IPS-20b (cell line): ENCODE data around the gene C11orf97.
"Not testable (repeated sequence)": the region's sequence is repeated elsewhere in the genome, so short reads cannot be mapped to it uniquely, and the experiment has no call there.

Experiments
- H3K27ac ChIP-seq: one replicate; pipeline ENCODE4 v1.5.1; 2013; ENCODE audit warnings: low read length
- H3K27me3 ChIP-seq: 2 replicates; pipeline ENCODE4 v1.6.1; 2013; ENCODE audit warnings: mild to moderate bottlenecking, low read length, inconsistent platforms; ENCODE audit not compliant: insufficient read depth
- H3K36me3 ChIP-seq: 2 replicates; pipeline ENCODE4 v1.6.1; 2013; ENCODE audit warnings: low read depth, mild to moderate bottlenecking, inconsistent platforms, low read length, moderate library complexity; ENCODE audit not compliant: insufficient read depth
- H3K4me1 ChIP-seq: 2 replicates; pipeline ENCODE4 v1.6.1; 2013; ENCODE audit warnings: mild to moderate bottlenecking, control low read depth, inconsistent platforms, low read length, moderate library complexity; ENCODE audit not compliant: insufficient read depth
- H3K4me3 ChIP-seq: 2 replicates; pipeline ENCODE4 v1.5.1; 2013; ENCODE audit warnings: mild to moderate bottlenecking, low read length, inconsistent platforms
- H3K9ac ChIP-seq: 2 replicates; pipeline ENCODE4 v1.6.1; 2013; ENCODE audit warnings: low read depth, mild to moderate bottlenecking, inconsistent platforms, low read length, moderate library complexity
- H3K9me3 ChIP-seq: 2 replicates; pipeline ENCODE4 v1.6.1; 2013; ENCODE audit warnings: mild to moderate bottlenecking, low read depth, low read length, inconsistent platforms; ENCODE audit not compliant: insufficient read depth

C11orf97 gene

GRCh38 chr11:94560834-94561233 is 48.6 kb downstream of the C11orf97 start:
- Histone ChIP-seq H3K9ac (no peak overlapping the region), H3K36me3 (no peaks in the 10 kb centered on the region), H3K27me3 (no peaks in the 10 kb centered on the region), H3K4me1 (peaks cover 3% of the 10 kb centered on the region; the same call in 1 of the 2 replicates), H3K27ac (no peak overlapping the region), H3K4me3 (no peak overlapping the region), H3K9me3 (no peaks in the 10 kb centered on the region)

DNA sequence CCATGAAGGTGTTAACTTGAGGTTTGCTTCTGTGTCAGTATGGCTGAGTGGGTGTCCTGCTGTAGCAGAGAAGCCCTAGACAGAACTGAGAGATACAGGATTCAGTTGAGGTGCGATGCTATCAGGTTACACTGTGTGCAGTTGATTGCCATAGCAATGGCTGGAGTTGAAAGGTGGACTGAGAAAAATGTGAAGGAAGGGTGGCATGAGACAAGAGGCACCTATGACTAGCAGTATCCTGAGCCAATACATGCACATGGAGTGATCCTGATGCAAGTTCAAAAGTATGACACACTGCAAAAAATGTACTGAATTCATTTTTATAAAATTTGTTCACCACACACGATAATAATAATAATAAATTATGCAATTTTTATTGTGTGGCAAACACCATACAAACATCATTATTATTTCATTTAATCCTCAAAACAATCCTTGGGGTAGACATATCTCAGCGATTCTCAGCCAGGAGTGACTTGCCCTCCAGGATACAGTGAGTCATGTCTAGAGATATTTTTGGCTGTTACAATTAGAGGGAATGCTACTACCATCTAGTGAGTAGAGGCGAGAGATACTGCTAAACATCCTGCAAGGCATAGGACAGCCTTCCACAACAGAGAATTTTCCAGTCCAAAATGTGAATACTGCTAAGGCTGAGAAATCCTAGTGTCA is 51.1 kb downstream of the C11orf97 start:
- no peaks in the 10 kb centered on the region for H3K9me3 ChIP-seq
- no peaks in the 10 kb centered on the region for H3K36me3 ChIP-seq
- no peaks in the 10 kb centered on the region for H3K27me3 ChIP-seq
- no peak overlapping the region for H3K27ac ChIP-seq
- no peak overlapping the region for H3K9ac ChIP-seq
- no peak overlapping the region for H3K4me3 ChIP-seq
- H3K4me1 ChIP-seq, result peaks cover 3% of the 10 kb centered on the region; the same call in 1 of the 2 replicates

DNA sequence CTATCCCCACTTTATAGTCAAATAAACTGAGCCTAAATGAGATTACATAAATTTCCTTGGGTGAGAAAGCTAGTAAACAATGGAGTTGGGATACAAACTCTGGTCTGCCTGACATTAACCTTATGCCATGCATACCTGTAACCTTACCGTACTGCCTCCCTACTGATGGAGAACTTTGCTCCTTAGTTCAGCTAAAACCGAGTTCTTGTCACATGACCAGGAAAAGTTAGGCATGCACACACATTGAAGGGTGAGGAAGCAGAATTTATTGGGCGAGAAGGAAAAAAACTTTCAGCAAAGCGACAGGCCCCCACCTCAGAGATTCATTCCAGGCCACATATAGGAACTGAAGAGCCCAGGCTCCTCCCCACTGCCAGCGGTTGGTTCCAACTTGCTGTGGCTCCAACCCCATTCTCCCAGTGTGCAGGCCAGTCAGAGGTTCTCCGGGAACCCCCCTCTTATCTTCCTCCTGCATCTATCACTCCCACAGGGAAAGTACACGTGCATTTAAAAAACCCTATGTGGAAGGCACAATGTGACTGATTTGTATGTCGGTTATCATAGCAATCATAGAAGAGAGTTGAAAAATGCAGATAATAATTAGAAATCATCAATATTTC is 51.7 kb downstream of the C11orf97 start:
- H3K27ac ChIP-seq, result no peak overlapping the region
- H3K4me1 ChIP-seq, result peaks cover 3% of the 10 kb centered on the region; the same call in 1 of the 2 replicates
- H3K9me3 ChIP-seq, result no peaks in the 10 kb centered on the region
- no peak overlapping the region for H3K9ac ChIP-seq
- H3K36me3 ChIP-seq, result no peaks in the 10 kb centered on the region
- no peaks in the 10 kb centered on the region for H3K27me3 ChIP-seq
- H3K4me3 ChIP-seq, result no peak overlapping the region

- H3K9ac ChIP-seq, result no peak within 1 kb of the TSS
- no peak within 1 kb of the TSS for H3K27ac ChIP-seq
- no peaks in the 10 kb centered on the region for H3K36me3 ChIP-seq
- H3K4me1 ChIP-seq, result peaks cover 3% of the 10 kb centered on the region; the same call in 1 of the 2 replicates
- H3K4me3 ChIP-seq, result no peak within 1 kb of the TSS
- no peaks in the 10 kb centered on the region for H3K27me3 ChIP-seq
- H3K9me3 ChIP-seq, result no peaks in the 10 kb centered on the region
Observed at GRCh38 chr11:94567181-94567670, 55.0 kb downstream of the C11orf97 start, which contains the start of gene PIWIL4. Gene PIWIL4, plus strand, starts transcription at chr11:94567368. Its CDS starts 151 bp downstream, at chr11:94567519.

DNA sequence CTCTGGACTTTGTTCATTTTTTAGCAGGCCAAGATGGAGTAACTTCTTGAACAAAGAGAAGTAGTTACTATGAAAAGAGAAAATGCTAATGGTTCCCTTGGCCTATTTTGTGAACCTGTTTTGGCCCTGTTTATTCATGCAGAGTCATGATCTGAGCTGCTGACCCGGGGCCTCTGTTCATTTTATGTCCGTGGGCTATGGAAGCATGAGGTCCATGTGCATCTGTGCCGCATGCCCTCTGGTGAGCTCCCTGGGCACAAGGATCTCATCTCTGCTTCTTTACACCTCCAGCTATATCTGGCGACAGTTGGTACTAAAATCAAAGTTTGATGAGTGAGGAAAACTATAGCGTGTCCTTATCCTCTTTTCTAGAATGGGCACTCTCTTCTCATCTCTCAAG is 55.9 kb downstream of the C11orf97 start:
- H3K4me3 ChIP-seq, result no peak overlapping the region
- no peak overlapping the region for H3K9ac ChIP-seq
- no peaks in the 10 kb centered on the region for H3K9me3 ChIP-seq
- H3K27ac ChIP-seq, result no peak overlapping the region
- no peaks in the 10 kb centered on the region for H3K27me3 ChIP-seq
- no peaks in the 10 kb centered on the region for H3K36me3 ChIP-seq
- peaks cover under 1% of the 10 kb centered on the region; the same call in 1 of the 2 replicates for H3K4me1 ChIP-seq

DNA sequence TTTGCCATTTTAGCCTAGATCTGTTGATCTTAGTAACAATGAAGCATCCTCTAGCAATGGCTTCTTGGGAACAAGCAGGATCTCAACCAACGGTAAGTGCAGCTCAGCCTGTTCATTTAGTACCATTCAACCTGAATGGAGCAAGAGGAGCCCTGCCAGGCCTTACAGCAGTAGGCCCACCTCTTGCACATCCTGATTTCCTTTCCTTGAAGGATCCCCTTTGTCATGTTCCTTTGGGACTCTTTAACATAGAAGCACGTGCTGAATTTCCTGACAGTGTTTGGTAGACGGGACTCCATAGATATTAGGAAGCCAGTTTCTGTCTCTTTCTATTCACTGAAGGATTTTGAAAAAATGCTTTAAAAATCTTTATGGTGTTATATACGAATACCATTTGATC is 56.5 kb downstream of the C11orf97 start:
- H3K9me3 ChIP-seq, result no peaks in the 10 kb centered on the region
- H3K27ac ChIP-seq, result no peak overlapping the region
- no peak overlapping the region for H3K9ac ChIP-seq
- no peaks in the 10 kb centered on the region for H3K36me3 ChIP-seq
- no peaks in the 10 kb centered on the region for H3K4me1 ChIP-seq
- H3K4me3 ChIP-seq, result no peak overlapping the region
- no peaks in the 10 kb centered on the region for H3K27me3 ChIP-seq

DNA sequence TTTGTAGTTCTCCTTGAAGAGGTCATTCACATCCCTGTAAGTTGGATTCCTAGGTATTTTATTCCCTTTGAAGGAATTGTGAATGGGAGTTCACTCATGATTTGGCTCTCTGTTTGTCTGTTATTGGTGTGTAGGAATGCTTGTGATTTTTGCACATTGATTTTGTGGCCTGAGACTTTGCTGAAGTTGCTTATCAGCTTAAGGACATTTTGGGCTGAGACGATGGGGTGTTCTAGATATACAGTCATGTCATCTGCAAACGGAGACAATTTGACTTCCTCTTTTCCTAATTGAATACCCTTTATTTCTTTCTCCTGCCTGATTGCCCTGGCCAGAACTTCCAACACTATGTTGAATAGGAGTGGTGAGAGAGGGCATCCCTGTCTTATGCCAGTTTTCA is 60.7 kb downstream of the C11orf97 start:
- H3K27me3 ChIP-seq, H3K4me1 ChIP-seq, H3K36me3 ChIP-seq, H3K4me3 ChIP-seq, H3K9me3 ChIP-seq, H3K27ac ChIP-seq, H3K9ac ChIP-seq: not testable (repeated sequence)

DNA sequence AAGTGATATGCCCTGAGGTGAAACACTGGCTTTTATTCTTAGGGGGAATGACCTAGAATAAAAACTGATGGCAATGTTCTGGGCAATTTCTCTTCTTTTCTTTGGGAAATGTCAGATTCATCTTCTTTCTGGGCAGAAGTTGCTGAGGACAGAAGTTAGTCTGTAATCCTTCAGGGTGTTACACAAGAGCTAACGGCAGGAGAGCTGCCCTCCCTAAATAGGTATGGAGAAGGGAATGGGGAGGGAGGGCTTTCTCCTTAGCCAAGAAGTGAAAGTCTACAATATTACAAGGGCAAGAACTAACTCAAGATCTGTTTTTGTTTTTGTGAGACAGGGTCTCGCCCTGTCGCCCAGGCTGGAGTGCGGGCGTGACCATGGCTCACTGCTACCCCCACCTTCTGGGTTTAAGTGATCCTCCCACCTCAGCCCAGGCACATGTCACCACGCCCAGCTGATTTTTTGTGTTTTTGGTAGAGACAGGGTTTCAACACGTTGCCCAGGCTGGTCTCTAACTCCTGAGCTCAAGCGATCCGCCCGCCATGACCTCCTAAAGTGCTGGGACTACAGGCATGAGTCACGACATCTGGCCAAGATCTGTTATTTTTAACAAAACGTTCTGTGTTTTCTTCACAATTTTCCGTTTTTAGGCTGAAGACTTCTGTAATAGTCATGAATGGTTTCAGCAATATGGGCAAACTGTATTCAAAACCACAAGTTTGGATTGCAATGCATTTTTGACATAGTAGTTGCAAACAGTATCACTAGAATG is 62.1 kb downstream of the C11orf97 start:
- no peaks in the 10 kb centered on the region; the same call in 1 of the 2 replicates for H3K27me3 ChIP-seq
- no peaks in the 10 kb centered on the region for H3K36me3 ChIP-seq
- no peaks in the 10 kb centered on the region for H3K9me3 ChIP-seq
- no peak overlapping the region for H3K27ac ChIP-seq
- H3K9ac ChIP-seq, result no peak overlapping the region
- no peak overlapping the region for H3K4me3 ChIP-seq
- H3K4me1 ChIP-seq, result no peaks in the 10 kb centered on the region

DNA sequence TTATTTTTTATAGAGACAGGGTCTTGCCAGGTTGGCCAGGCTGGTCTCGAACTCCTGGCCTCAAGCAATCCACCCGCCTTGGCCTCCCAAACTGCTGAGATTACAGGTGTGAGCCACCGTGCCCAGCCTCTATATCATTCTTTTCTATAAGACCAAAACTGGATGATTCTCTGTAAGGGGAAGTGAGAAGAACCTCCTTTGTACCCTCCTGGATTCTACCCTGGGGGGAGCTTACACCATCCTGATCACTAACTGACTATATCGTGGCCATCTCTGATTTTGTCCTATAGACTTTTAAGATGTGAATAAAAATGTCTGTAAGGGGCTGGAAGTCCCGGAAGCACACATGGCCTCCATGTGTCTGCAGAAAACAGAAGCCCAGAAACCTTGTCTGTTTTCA is 64.0 kb downstream of the C11orf97 start:
- no peaks in the 10 kb centered on the region for H3K36me3 ChIP-seq
- H3K27me3 ChIP-seq, result no peaks in the 10 kb centered on the region; the same call in 1 of the 2 replicates
- H3K4me1 ChIP-seq, result no peaks in the 10 kb centered on the region
- H3K4me3 ChIP-seq, result no peak overlapping the region
- no peaks in the 10 kb centered on the region for H3K9me3 ChIP-seq
- no peak overlapping the region for H3K27ac ChIP-seq
- no peak overlapping the region for H3K9ac ChIP-seq

DNA sequence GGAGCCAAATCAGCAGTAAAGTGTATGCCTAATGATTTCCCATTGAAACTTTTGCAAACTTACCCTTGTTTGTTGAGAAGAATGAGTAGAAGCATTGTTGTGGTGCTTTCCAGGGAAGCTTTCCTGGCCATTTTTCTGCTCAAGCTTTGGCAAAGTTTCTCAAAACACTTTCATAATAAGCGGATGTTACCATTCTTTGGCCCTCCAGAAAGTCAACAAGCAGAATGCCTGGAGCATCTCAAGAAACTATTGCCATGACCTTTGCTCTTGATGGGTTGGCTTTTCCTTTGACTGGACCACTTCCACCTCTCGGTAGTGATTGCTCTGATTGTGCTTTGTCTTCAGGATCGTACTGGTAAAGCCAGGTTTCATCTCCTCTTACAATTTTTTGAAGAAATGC is 65.6 kb downstream of the C11orf97 start:
- no peak overlapping the region for H3K27ac ChIP-seq
- no peaks in the 10 kb centered on the region for H3K4me1 ChIP-seq
- H3K36me3 ChIP-seq, result no peaks in the 10 kb centered on the region
- no peak overlapping the region for H3K4me3 ChIP-seq
- no peaks in the 10 kb centered on the region for H3K9me3 ChIP-seq
- no peaks in the 10 kb centered on the region; the same call in 1 of the 2 replicates for H3K27me3 ChIP-seq
- no peak overlapping the region for H3K9ac ChIP-seq
